Stimulated activated CD4-positive, alpha-beta T cell treated with anti-CD3 and anti-CD28 coated beads, Interleukin-4, amount 100 ng/mL, for 48 hours (primary cell): Measurements from ENCODE around the gene ACADL.

Experiments used
- DNase-seq, 2 donors: peaks; one replicate each; pipeline ENCODE4 v3.0.0-alpha.2; 2020; ENCODE audit warnings: low read depth in 2 of 2

ACADL gene

GRCh38 chr2:210224941-210225672, at the start of gene ACADL:
ACADL (minus strand) TSS chr2:210225447; CDS start chr2:210225263, 184 bp downstream.
- DNase-seq, result peak in 1 of 2 donors; percentile 12

- DNase-seq, result no peak
These were observed 46.1 kb upstream of the ACADL start for GRCh38 chr2:210271300-210271699.

- no peak for DNase-seq
These were observed 43.9 kb upstream of the ACADL start for GRCh38 chr2:210269148-210269547.

GRCh38 chr2:210268281-210268680, 43.0 kb upstream of the ACADL start:
- DNase-seq, result no peak

- DNase-seq, result no peak
These were observed 42.5 kb upstream of the ACADL start for GRCh38 chr2:210267698-210268097.

- no peak for DNase-seq
These were observed 39.0 kb upstream of the ACADL start for GRCh38 chr2:210264282-210264681.

- no peak for DNase-seq
These were observed 38.6 kb upstream of the ACADL start for GRCh38 chr2:210263841-210264240.

GRCh38 chr2:210262036-210262435, 36.8 kb upstream of the ACADL start:
- no peak for DNase-seq

- DNase-seq, result no peak
These were observed 34.4 kb upstream of the ACADL start for GRCh38 chr2:210259687-210260086.

GRCh38 chr2:210252699-210253606, 27.7 kb upstream of the ACADL start:
- no peak for DNase-seq

GRCh38 chr2:210250622-210251021, 25.4 kb upstream of the ACADL start:
- DNase-seq, result no peak

GRCh38 chr2:210233487-210233886, 8.2 kb upstream of the ACADL start:
- no peak for DNase-seq

- DNase-seq, result no peak
These were observed 5.7 kb upstream of the ACADL start for GRCh38 chr2:210230984-210231383.

GRCh38 chr2:210230518-210230917, 5.3 kb upstream of the ACADL start:
- no peak for DNase-seq

GRCh38 chr2:210228586-210228985, 3.3 kb upstream of the ACADL start:
- no peak for DNase-seq

GRCh38 chr2:210227290-210228088, 2.2 kb upstream of the ACADL start:
- DNase-seq, result no peak

- no peak for DNase-seq
These were observed 976 bp upstream of the ACADL start for GRCh38 chr2:210226223-210226622.

GRCh38 chr2:210224591-210224940, 681 bp downstream of the ACADL start:
- no peak for DNase-seq

- DNase-seq, result no peak
These were observed 10.1 kb downstream of the ACADL start for GRCh38 chr2:210215120-210215519.

- no peak for DNase-seq
These were observed 15.1 kb downstream of the ACADL start for GRCh38 chr2:210210185-210210584.

GRCh38 chr2:210207929-210208328, 17.3 kb downstream of the ACADL start:
- DNase-seq, result no peak

GRCh38 chr2:210203558-210203957, 21.7 kb downstream of the ACADL start:
- no peak for DNase-seq
